Peyer's patch (tissue), 4 donors: Measurements from ENCODE around the gene UPK1A.

Experiments
- POLR2A ChIP-seq, 2 donors: fragments of 450-650 bp; IDR thresholded peaks; one replicate each; pipeline ENCODE4 v1.5.1; 2017; ENCODE audit warnings: antibody characterized with exemption in 2 of 2, mild to moderate bottlenecking in 2 of 2, moderate library complexity in 2 of 2
- TF ChIP-seq, protein P1 (sequence below), 6 experiments: fragments of 450-650 bp in 4 of 6; fragments of 200-600 bp in 2 of 6; sonication (generic) in 1 of 6; IDR thresholded peaks; one replicate each; pipeline ENCODE4 v1.5.1; 2017 to 2019; ENCODE audit warnings: antibody characterized with exemption in 6 of 6, mild to moderate bottlenecking in 3 of 6, moderate library complexity in 1 of 6

DNA sequence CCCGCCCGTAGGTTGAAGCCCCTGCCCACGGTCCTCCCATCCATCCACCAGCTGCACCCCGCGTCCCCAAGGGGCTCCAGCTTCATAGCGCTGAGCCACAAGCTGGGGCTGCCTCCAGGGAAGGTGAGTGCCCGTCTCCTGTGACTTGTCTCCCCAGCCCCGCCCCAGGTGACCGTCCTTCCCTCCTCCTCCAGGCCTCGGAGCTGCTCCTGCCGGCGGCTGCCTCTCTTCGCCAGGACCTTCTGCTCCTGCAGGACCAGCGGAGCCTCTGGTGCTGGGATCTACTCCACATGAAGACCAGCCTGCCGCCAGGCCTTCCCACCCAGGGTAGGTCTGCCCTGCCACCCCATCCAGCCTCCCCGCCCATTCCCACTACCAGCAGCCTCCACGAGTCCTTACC lies 46.3 kb upstream of the UPK1A start:
- TF ChIP-seq, protein P1, sequence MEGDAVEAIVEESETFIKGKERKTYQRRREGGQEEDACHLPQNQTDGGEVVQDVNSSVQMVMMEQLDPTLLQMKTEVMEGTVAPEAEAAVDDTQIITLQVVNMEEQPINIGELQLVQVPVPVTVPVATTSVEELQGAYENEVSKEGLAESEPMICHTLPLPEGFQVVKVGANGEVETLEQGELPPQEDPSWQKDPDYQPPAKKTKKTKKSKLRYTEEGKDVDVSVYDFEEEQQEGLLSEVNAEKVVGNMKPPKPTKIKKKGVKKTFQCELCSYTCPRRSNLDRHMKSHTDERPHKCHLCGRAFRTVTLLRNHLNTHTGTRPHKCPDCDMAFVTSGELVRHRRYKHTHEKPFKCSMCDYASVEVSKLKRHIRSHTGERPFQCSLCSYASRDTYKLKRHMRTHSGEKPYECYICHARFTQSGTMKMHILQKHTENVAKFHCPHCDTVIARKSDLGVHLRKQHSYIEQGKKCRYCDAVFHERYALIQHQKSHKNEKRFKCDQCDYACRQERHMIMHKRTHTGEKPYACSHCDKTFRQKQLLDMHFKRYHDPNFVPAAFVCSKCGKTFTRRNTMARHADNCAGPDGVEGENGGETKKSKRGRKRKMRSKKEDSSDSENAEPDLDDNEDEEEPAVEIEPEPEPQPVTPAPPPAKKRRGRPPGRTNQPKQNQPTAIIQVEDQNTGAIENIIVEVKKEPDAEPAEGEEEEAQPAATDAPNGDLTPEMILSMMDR (IDR thresholded peaks at IDR 0.05), result no peak
- TF ChIP-seq POLR2A (IDR thresholded peaks at IDR 0.05), result no peak
